A549 (cell line): ENCODE measurements around the gene ITPKB.

Experiments
- EP300 ChIP-seq, 2 experiments: fragments of >200 bp; sonication (Bioruptor Twin); formaldehyde crosslinking; IDR thresholded peaks; 2 replicates in 1 of 2; 3 replicates in 1 of 2; pipeline ENCODE4 v1.6.1; 2016 to 2017
- POLR2A ChIP-seq: IDR thresholded peaks from 2 replicates; pipeline ENCODE4 v1.6.1; 2012; ENCODE audit warnings: mild to moderate bottlenecking, low read length
- RAD21 ChIP-seq, 2 experiments: fragments of >200 bp in 1 of 2; sonication (Bioruptor Twin) in 1 of 2; formaldehyde crosslinking in 1 of 2; IDR thresholded peaks in 1 of 2; conservative IDR thresholded peaks in 1 of 2; 2 replicates in 1 of 2; 3 replicates in 1 of 2; pipeline ENCODE4 v1.6.1; 2012 to 2018; ENCODE audit warnings: inconsistent platforms in 1 of 2
- TF ChIP-seq, protein P1 (sequence below): fragments of >200 bp; sonication (Bioruptor Twin); formaldehyde crosslinking; IDR thresholded peaks from 3 replicates; pipeline ENCODE4 v1.5.1; 2016
- TF ChIP-seq, protein P2 (sequence below): IDR thresholded peaks from 2 replicates; pipeline ENCODE4 v1.6.1; 2012; ENCODE audit warnings: low read depth, borderline replicate concordance
- TF ChIP-seq, protein P3 (sequence below): fragments of 450-650 bp; IDR thresholded peaks from 2 replicates; pipeline ENCODE4 v1.6.1; 2014; ENCODE audit warnings: antibody characterized with exemption
- TF ChIP-seq, protein P4 (sequence below): fragments of >200 bp; sonication (Bioruptor Twin); formaldehyde crosslinking; IDR thresholded peaks from 3 replicates; pipeline ENCODE4 v1.6.1; 2016

DNA sequence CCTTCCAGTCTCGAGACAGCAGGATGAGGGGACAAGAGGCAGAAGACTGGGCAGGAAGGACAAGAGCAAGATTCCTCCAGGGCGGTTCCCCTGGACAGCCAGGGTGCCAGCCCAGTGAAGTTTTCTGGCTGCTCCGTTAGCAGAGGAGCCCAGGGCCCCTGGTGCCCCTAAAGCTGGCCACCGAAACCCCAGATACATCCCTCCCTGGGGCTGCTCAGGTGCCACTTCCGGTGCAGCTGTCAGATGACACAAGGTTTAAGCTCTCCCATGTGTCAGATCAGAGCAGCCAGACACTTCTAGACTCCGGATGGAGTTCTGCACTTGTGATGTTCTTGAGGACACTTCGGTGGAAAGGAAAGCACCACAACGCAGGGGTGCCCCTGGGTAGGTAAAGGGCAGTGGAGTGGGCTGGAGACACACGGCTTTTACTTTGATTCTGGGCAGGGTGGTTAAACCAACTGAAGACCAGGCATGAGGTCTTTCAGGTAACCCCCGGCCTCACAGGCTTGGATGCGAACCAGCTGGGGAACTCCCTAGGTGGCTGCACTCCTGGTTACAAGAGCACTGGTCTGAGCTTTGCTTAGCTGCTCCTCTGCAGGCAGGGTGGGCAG is 85.7 kb downstream of the ITPKB start:
- TF ChIP-seq EP300 (IDR thresholded peaks at IDR 0.05), result no peak
- TF ChIP-seq, protein P1, sequence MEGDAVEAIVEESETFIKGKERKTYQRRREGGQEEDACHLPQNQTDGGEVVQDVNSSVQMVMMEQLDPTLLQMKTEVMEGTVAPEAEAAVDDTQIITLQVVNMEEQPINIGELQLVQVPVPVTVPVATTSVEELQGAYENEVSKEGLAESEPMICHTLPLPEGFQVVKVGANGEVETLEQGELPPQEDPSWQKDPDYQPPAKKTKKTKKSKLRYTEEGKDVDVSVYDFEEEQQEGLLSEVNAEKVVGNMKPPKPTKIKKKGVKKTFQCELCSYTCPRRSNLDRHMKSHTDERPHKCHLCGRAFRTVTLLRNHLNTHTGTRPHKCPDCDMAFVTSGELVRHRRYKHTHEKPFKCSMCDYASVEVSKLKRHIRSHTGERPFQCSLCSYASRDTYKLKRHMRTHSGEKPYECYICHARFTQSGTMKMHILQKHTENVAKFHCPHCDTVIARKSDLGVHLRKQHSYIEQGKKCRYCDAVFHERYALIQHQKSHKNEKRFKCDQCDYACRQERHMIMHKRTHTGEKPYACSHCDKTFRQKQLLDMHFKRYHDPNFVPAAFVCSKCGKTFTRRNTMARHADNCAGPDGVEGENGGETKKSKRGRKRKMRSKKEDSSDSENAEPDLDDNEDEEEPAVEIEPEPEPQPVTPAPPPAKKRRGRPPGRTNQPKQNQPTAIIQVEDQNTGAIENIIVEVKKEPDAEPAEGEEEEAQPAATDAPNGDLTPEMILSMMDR, result no peak
- TF ChIP-seq, protein P2, sequence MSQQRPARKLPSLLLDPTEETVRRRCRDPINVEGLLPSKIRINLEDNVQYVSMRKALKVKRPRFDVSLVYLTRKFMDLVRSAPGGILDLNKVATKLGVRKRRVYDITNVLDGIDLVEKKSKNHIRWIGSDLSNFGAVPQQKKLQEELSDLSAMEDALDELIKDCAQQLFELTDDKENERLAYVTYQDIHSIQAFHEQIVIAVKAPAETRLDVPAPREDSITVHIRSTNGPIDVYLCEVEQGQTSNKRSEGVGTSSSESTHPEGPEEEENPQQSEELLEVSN, result no peak
- TF ChIP-seq, protein P3, sequence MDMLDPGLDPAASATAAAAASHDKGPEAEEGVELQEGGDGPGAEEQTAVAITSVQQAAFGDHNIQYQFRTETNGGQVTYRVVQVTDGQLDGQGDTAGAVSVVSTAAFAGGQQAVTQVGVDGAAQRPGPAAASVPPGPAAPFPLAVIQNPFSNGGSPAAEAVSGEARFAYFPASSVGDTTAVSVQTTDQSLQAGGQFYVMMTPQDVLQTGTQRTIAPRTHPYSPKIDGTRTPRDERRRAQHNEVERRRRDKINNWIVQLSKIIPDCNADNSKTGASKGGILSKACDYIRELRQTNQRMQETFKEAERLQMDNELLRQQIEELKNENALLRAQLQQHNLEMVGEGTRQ, result no peak
- TF ChIP-seq POLR2A, result no peak
- TF ChIP-seq, protein P4, sequence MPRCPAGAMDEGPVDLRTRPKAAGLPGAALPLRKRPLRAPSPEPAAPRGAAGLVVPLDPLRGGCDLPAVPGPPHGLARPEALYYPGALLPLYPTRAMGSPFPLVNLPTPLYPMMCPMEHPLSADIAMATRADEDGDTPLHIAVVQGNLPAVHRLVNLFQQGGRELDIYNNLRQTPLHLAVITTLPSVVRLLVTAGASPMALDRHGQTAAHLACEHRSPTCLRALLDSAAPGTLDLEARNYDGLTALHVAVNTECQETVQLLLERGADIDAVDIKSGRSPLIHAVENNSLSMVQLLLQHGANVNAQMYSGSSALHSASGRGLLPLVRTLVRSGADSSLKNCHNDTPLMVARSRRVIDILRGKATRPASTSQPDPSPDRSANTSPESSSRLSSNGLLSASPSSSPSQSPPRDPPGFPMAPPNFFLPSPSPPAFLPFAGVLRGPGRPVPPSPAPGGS, result no peak
- no peak for TF ChIP-seq RAD21 (conservative IDR thresholded peaks at IDR 0.05 in 1 of 2, IDR thresholded peaks at IDR 0.05 in 1 of 2)
